ENCODE measurements around the gene SLC44A4. TPM values are rescaled to one million over a fixed set of nuclear protein-coding genes. Genes with fewer than 3 reads are reported as not detected.

The SLC44A4 gene
- total and polyA plus RNA-seq, 5 donors, result 0.05 TPM; not detected in 4

- Histone ChIP-seq H3K4me3 (ENCODE audit: low read length) (no peak overlapping the region), H3K27me3 (ENCODE audit: control insufficient read depth, insufficient read depth) (no peaks in the 10 kb centered on the region), H3K9me3 (ENCODE audit: control insufficient read depth, low read length) (no peaks in the 10 kb centered on the region), H3K4me1 (ENCODE audit: control insufficient read depth, insufficient read depth, low read length) (no peaks in the 10 kb centered on the region), H3K27ac (ENCODE audit: low read length) (no peak overlapping the region)
- no peak for ATAC-seq
- WGBS, result 71% methylated on average over 13 of the region's 13 CpGs
- intact Hi-C loops (cut with DNase I), result no loop called here
- DNase-seq, result no peak
These were observed 346 bp upstream of the SLC44A4 start for GRCh38 chr6:31879143-31879542.

- no peaks in the 10 kb centered on the region for H3K9me3 ChIP-seq (ENCODE audit: control insufficient read depth, low read length)
- peak in 1 of 3 donors; percentile 12 for DNase-seq
- no peaks in the 10 kb centered on the region for H3K27me3 ChIP-seq (ENCODE audit: control insufficient read depth, insufficient read depth)
- H3K4me1 ChIP-seq (ENCODE audit: control insufficient read depth, insufficient read depth, low read length), result no peaks in the 10 kb centered on the region
- H3K27ac ChIP-seq (ENCODE audit: low read length), result no peak overlapping the region
- ATAC-seq, result no peak
- no peak overlapping the region for H3K4me3 ChIP-seq (ENCODE audit: low read length)
- intact Hi-C loops (cut with DNase I), result no loop called here
- 67% methylated on average over 3 of the region's 3 CpGs for WGBS
These were observed 575 bp downstream of the SLC44A4 start for GRCh38 chr6:31878222-31878621.

GRCh38 chr6:31877651-31878161, 1.1 kb downstream of the SLC44A4 start:
- H3K9me3 ChIP-seq (ENCODE audit: control insufficient read depth, low read length), result no peaks in the 10 kb centered on the region
- peak; percentile 17 to 30 for ATAC-seq
- H3K27ac ChIP-seq (ENCODE audit: low read length), result no peak overlapping the region

GRCh38 chr6:31877125-31877650, 1.6 kb downstream of the SLC44A4 start:
- WGBS, result 58% methylated on average over 3 of the region's 3 CpGs
- Histone ChIP-seq H3K9me3 (ENCODE audit: control insufficient read depth, low read length) (no peaks in the 10 kb centered on the region), H3K4me1 (ENCODE audit: control insufficient read depth, insufficient read depth, low read length) (no peaks in the 10 kb centered on the region), H3K27me3 (ENCODE audit: control insufficient read depth, insufficient read depth) (no peaks in the 10 kb centered on the region), H3K27ac (ENCODE audit: low read length) (no peak overlapping the region), H3K4me3 (ENCODE audit: low read length) (no peak overlapping the region)
- ATAC-seq (peak in 1 of 2 donors; percentile 30), DNase-seq (peak in 2 of 3 donors; percentile 30 to 34)
- intact Hi-C loops (cut with DNase I), result no loop called here

More at GRCh38 chr6:31877651-31878161, 1.1 kb downstream of the SLC44A4 start:
- intact Hi-C loops (cut with DNase I), result no loop called here
- Histone ChIP-seq H3K4me1 (ENCODE audit: control insufficient read depth, insufficient read depth, low read length) (no peaks in the 10 kb centered on the region), H3K27me3 (ENCODE audit: control insufficient read depth, insufficient read depth) (no peaks in the 10 kb centered on the region), H3K4me3 (ENCODE audit: low read length) (no peak overlapping the region)
- peak in 2 of 3 donors; percentile 16 to 42 for DNase-seq
- WGBS, result 71% methylated on average over 10 of the region's 10 CpGs

- H3K4me3 ChIP-seq (ENCODE audit: low read length), result no peak overlapping the region
- ATAC-seq (no peak), DNase-seq (peak in 1 of 3 donors; percentile 1)
- no peak overlapping the region for H3K27ac ChIP-seq (ENCODE audit: low read length)
- no peaks in the 10 kb centered on the region for H3K9me3 ChIP-seq (ENCODE audit: control insufficient read depth, low read length)
- H3K27me3 ChIP-seq (ENCODE audit: control insufficient read depth, insufficient read depth), result no peaks in the 10 kb centered on the region
- no peaks in the 10 kb centered on the region for H3K4me1 ChIP-seq (ENCODE audit: control insufficient read depth, insufficient read depth, low read length)
- 83% methylated on average over 7 of the region's 7 CpGs for WGBS
- intact Hi-C loops (cut with DNase I), result no loop called here
These were observed 2.4 kb downstream of the SLC44A4 start for GRCh38 chr6:31876357-31876756.

GRCh38 chr6:31875877-31876276, 2.9 kb downstream of the SLC44A4 start:
- no peak overlapping the region for H3K27ac ChIP-seq (ENCODE audit: low read length)
- WGBS, result 55% methylated on average over 5 of the region's 5 CpGs
- H3K4me3 ChIP-seq (ENCODE audit: low read length), result no peak overlapping the region
- no peaks in the 10 kb centered on the region for H3K27me3 ChIP-seq (ENCODE audit: control insufficient read depth, insufficient read depth)
- no peaks in the 10 kb centered on the region for H3K4me1 ChIP-seq (ENCODE audit: control insufficient read depth, insufficient read depth, low read length)
- DNase-seq (peak in 1 of 3 donors; percentile 20), ATAC-seq (no peak)
- intact Hi-C loops (cut with DNase I), result no loop called here
- H3K9me3 ChIP-seq (ENCODE audit: control insufficient read depth, low read length), result no peaks in the 10 kb centered on the region

GRCh38 chr6:31874836-31875572, 3.8 kb downstream of the SLC44A4 start:
- no peak overlapping the region for H3K27ac ChIP-seq (ENCODE audit: low read length)
- H3K4me1 ChIP-seq (ENCODE audit: control insufficient read depth, insufficient read depth, low read length), result no peaks in the 10 kb centered on the region
- intact Hi-C loops (cut with DNase I), result no loop called here
- no peak for ATAC-seq
- DNase-seq, result peak in 1 of 3 donors; percentile 8
- WGBS, result 63% methylated on average over 5 of the region's 5 CpGs
- no peak overlapping the region for H3K4me3 ChIP-seq (ENCODE audit: low read length)
- H3K9me3 ChIP-seq (ENCODE audit: control insufficient read depth, low read length), result no peaks in the 10 kb centered on the region
- no peaks in the 10 kb centered on the region for H3K27me3 ChIP-seq (ENCODE audit: control insufficient read depth, insufficient read depth)

- peak in 1 of 3 donors; percentile 10 for DNase-seq
- no peaks in the 10 kb centered on the region for H3K9me3 ChIP-seq (ENCODE audit: control insufficient read depth, low read length)
- intact Hi-C loops (cut with DNase I), result no loop called here
- no peak overlapping the region for H3K4me3 ChIP-seq (ENCODE audit: low read length)
- H3K27me3 ChIP-seq (ENCODE audit: control insufficient read depth, insufficient read depth), result no peaks in the 10 kb centered on the region
- H3K27ac ChIP-seq (ENCODE audit: low read length), result no peak overlapping the region
- WGBS, result 43% methylated on average over 4 of the region's 4 CpGs
- H3K4me1 ChIP-seq (ENCODE audit: control insufficient read depth, insufficient read depth, low read length), result no peaks in the 10 kb centered on the region
- no peak for ATAC-seq
These were observed 4.6 kb downstream of the SLC44A4 start for GRCh38 chr6:31874084-31874670.

- ATAC-seq, result no peak
- Histone ChIP-seq H3K27me3 (ENCODE audit: control insufficient read depth, insufficient read depth) (no peaks in the 10 kb centered on the region), H3K9me3 (ENCODE audit: control insufficient read depth, low read length) (no peaks in the 10 kb centered on the region), H3K4me3 (ENCODE audit: low read length) (no peak overlapping the region), H3K4me1 (ENCODE audit: control insufficient read depth, insufficient read depth, low read length) (no peaks in the 10 kb centered on the region), H3K27ac (ENCODE audit: low read length) (no peak overlapping the region)
- DNase-seq, result peak in 1 of 3 donors; percentile 34
- 50% methylated on average over 9 of the region's 9 CpGs for WGBS
- intact Hi-C loops (cut with DNase I), result no loop called here
These were observed 7.6 kb downstream of the SLC44A4 start for GRCh38 chr6:31871046-31871659.

GRCh38 chr6:31870385-31870921, 8.3 kb downstream of the SLC44A4 start:
- H3K9me3 ChIP-seq (ENCODE audit: control insufficient read depth, low read length), result no peaks in the 10 kb centered on the region
- ATAC-seq, result peak in 1 of 2 donors; percentile 24
- H3K4me1 ChIP-seq (ENCODE audit: control insufficient read depth, insufficient read depth, low read length), result no peaks in the 10 kb centered on the region
- peak in 2 of 3 donors; percentile 37 to 44 for DNase-seq
- H3K27ac ChIP-seq (ENCODE audit: low read length), result no peak overlapping the region
- no peak overlapping the region for H3K4me3 ChIP-seq (ENCODE audit: low read length)
- WGBS, result 77% methylated on average over 16 of the region's 16 CpGs
- no peaks in the 10 kb centered on the region for H3K27me3 ChIP-seq (ENCODE audit: control insufficient read depth, insufficient read depth)
- intact Hi-C loops (cut with DNase I), result no loop called here

Measured in right cardiac atrium (tissue), 5 donors.